ENCODE data around the gene DICER1.

DICER1 gene

DNA sequence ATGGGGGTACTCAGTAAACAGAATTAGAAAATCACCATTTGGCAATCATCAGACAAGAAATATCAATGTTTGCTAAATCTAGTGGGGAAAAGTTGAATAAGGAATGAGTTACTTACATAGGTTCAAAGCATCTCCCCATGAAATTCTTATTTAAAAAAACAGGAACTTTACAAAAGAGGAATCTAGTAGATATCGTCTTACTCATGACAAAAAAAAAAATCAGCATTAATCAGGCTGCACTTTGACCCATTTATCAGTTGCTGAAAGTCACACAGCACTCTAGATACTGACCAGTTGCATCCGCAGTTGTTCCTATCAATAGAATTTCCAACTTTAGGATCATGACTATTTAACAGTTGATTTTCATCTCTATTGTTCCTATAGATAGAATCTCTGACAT, 5.8 kb upstream of the DICER1 start:
- Histone ChIP-seq H3K4me1 (ENCODE audit: control insufficient read depth in 2 of 2, insufficient read depth in 1 of 2, low read depth in 1 of 2, low read length in 2 of 2) (peaks cover 1 to 3% of the 10 kb centered on the region in 2 donors), H3K4me2 (ENCODE audit: insufficient read depth, low read length, poor library complexity, severe bottlenecking) (no peak overlapping the region), H3K18ac (ENCODE audit: low read length) (no peak overlapping the region), H2BK5ac (ENCODE audit: low read length) (no peak overlapping the region), H3K14ac (ENCODE audit: low read length) (no peak overlapping the region), H4K91ac (ENCODE audit: low read depth, low read length, poor library complexity) (no peak overlapping the region), H3K9ac (ENCODE audit: low read depth, low read length, poor library complexity) (no peak overlapping the region), H3K23ac (ENCODE audit: low read depth, low read length, poor library complexity) (no peak overlapping the region), H3K4ac (ENCODE audit: low read length) (no peak overlapping the region), H3K36me3 (replicated peaks in 1 of 2; ENCODE audit: control insufficient read depth in 2 of 2, insufficient read depth in 2 of 2, low read length in 2 of 2) (peaks cover 4 to 7% of the 10 kb centered on the region in 2 donors), H3K9me3 (replicated peaks in 1 of 2; ENCODE audit: control insufficient read depth in 2 of 2, insufficient read depth in 1 of 2, low read depth in 1 of 2, low read length in 2 of 2) (peaks cover 0 to 14% of the 10 kb centered on the region in 2 donors), H3K4me3 (ENCODE audit: low read length in 2 of 2) (no peak overlapping the region), H2BK15ac (ENCODE audit: low read length) (no peak overlapping the region), H3K27ac (replicated peaks; ENCODE audit: low read length) (no peak overlapping the region), H2BK120ac (ENCODE audit: low read depth, low read length) (no peak overlapping the region), H2BK12ac (ENCODE audit: low read length) (no peak overlapping the region), H3K79me1 (ENCODE audit: low read depth, low read length) (no peaks in the 10 kb centered on the region), H3K27me3 (ENCODE audit: control insufficient read depth in 3 of 3, insufficient read depth in 3 of 3, low read depth in 1 of 3, low read length in 3 of 3) (no peaks in the 10 kb centered on the region), H2AK5ac (ENCODE audit: low read depth, low read length) (no peak overlapping the region), H4K8ac (ENCODE audit: low read depth, low read length) (no peak overlapping the region), H2AFZ (ENCODE audit: low read length) (no peak overlapping the region)
- no peak for DNase-seq (ENCODE audit: low spot score)
- WGBS, 2 donors (ENCODE audit: extremely low coverage in 2 of 2, insufficient read length in 2 of 2, insufficient replicate concordance in 1 of 2) = no CpG with 5 or more reads among the region's 2 CpGs

DNA sequence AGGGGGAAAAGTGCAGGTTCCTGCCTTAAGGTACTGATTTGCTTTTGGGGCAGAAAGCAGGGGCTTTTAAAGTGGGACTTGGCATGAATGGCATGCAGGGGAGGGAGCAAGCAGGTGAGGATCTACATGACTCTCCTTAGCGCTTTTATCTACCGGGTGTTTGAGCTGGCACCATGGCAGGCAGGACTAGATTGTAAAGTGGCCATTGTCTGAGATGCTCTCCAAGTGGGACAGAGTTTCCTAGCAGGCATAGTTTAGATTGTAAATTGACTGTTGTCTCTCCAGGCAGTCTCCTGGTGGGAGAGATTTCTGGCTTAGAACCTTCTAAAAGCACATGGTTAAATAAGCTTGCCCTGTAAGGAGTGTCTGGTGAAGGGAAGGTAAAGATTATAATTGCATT, 5.3 kb upstream of the DICER1 start:
- H3K4me2 ChIP-seq (ENCODE audit: insufficient read depth, low read length, poor library complexity, severe bottlenecking) = no peak overlapping the region
- H3K9me3 ChIP-seq (replicated peaks in 1 of 2; ENCODE audit: control insufficient read depth in 2 of 2, insufficient read depth in 1 of 2, low read depth in 1 of 2, low read length in 2 of 2) = peaks cover 0 to 14% of the 10 kb centered on the region in 2 donors
- H3K4ac ChIP-seq (ENCODE audit: low read length) = no peak overlapping the region
- H3K36me3 ChIP-seq (replicated peaks in 1 of 2; ENCODE audit: control insufficient read depth in 2 of 2, insufficient read depth in 2 of 2, low read length in 2 of 2) = peaks cover 4 to 7% of the 10 kb centered on the region in 2 donors
- no peak overlapping the region for H2AFZ ChIP-seq (ENCODE audit: low read length)
- H2BK12ac ChIP-seq (ENCODE audit: low read length) = no peak overlapping the region
- no peaks in the 10 kb centered on the region for H3K27me3 ChIP-seq (ENCODE audit: control insufficient read depth in 3 of 3, insufficient read depth in 3 of 3, low read depth in 1 of 3, low read length in 3 of 3)
- H2BK5ac ChIP-seq (ENCODE audit: low read length) = no peak overlapping the region
- H3K4me3 ChIP-seq (ENCODE audit: low read length in 2 of 2) = no peak overlapping the region
- H4K91ac ChIP-seq (ENCODE audit: low read depth, low read length, poor library complexity) = no peak overlapping the region
- DNase-seq (ENCODE audit: low spot score) = no peak
- H3K79me1 ChIP-seq (ENCODE audit: low read depth, low read length) = no peaks in the 10 kb centered on the region
- no peak overlapping the region for H3K27ac ChIP-seq (replicated peaks; ENCODE audit: low read length)
- no peak overlapping the region for H3K18ac ChIP-seq (ENCODE audit: low read length)
- no peak overlapping the region for H2AK5ac ChIP-seq (ENCODE audit: low read depth, low read length)
- H3K9ac ChIP-seq (ENCODE audit: low read depth, low read length, poor library complexity) = no peak overlapping the region
- H3K14ac ChIP-seq (ENCODE audit: low read length) = no peak overlapping the region
- H2BK120ac ChIP-seq (ENCODE audit: low read depth, low read length) = no peak overlapping the region
- H2BK15ac ChIP-seq (ENCODE audit: low read length) = no peak overlapping the region
- H4K8ac ChIP-seq (ENCODE audit: low read depth, low read length) = no peak overlapping the region
- no peak overlapping the region for H3K23ac ChIP-seq (ENCODE audit: low read depth, low read length, poor library complexity)
- peaks cover 3 to 4% of the 10 kb centered on the region in 2 donors for H3K4me1 ChIP-seq (ENCODE audit: control insufficient read depth in 2 of 2, insufficient read depth in 1 of 2, low read depth in 1 of 2, low read length in 2 of 2)
- no CpG with 5 or more reads among the region's 2 CpGs for WGBS, 2 donors (ENCODE audit: extremely low coverage in 2 of 2, insufficient read length in 2 of 2, insufficient replicate concordance in 1 of 2)

DNA sequence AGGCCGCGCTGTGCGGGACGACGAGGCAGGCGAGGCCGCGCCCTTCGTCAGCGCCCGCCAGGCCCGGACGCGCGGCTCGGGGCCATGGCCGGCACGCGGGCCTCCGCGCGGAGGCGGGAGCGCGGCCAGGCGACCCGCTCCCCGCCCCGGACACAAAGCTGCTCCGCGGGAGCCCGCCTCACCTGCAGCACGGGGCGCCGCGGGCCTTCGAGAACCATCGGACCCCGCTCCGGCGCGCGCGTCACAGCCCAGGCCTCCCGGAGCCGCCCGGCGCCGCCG, 342 bp downstream of the DICER1 start:
- no CpG with 5 or more reads among the region's 50 CpGs for WGBS, 2 donors (ENCODE audit: extremely low coverage in 2 of 2, insufficient read length in 2 of 2, insufficient replicate concordance in 1 of 2)
- H2BK12ac ChIP-seq (ENCODE audit: low read length) = peak overlapping the region; percentile 48
- H4K8ac ChIP-seq (ENCODE audit: low read depth, low read length) = no peak overlapping the region
- peak overlapping the region; percentile 95 for H3K23ac ChIP-seq (ENCODE audit: low read depth, low read length, poor library complexity)
- H3K9ac ChIP-seq (ENCODE audit: low read depth, low read length, poor library complexity) = peak overlapping the region; percentile 94
- peak overlapping the region; percentile 83 for H3K14ac ChIP-seq (ENCODE audit: low read length)
- no peaks in the 10 kb centered on the region for H3K27me3 ChIP-seq (ENCODE audit: control insufficient read depth in 3 of 3, insufficient read depth in 3 of 3, low read depth in 1 of 3, low read length in 3 of 3)
- H2BK120ac ChIP-seq (ENCODE audit: low read depth, low read length) = no peak overlapping the region
- peak overlapping the region; percentile 72 for H3K27ac ChIP-seq (replicated peaks; ENCODE audit: low read length)
- peak overlapping the region; percentile 98 for H3K18ac ChIP-seq (ENCODE audit: low read length)
- peak overlapping the region; percentile 92 for H2BK5ac ChIP-seq (ENCODE audit: low read length)
- peak overlapping the region; percentile 96 for H2AFZ ChIP-seq (ENCODE audit: low read length)
- peaks cover 2 to 13% of the 10 kb centered on the region in 2 donors for H3K36me3 ChIP-seq (replicated peaks in 1 of 2; ENCODE audit: control insufficient read depth in 2 of 2, insufficient read depth in 2 of 2, low read length in 2 of 2)
- peaks cover 3% of the 10 kb centered on the region for H3K79me1 ChIP-seq (ENCODE audit: low read depth, low read length)
- H3K4me1 ChIP-seq (ENCODE audit: control insufficient read depth in 2 of 2, insufficient read depth in 1 of 2, low read depth in 1 of 2, low read length in 2 of 2) = peaks cover 5 to 8% of the 10 kb centered on the region in 2 donors
- peaks cover 0 to 11% of the 10 kb centered on the region in 2 donors for H3K9me3 ChIP-seq (replicated peaks in 1 of 2; ENCODE audit: control insufficient read depth in 2 of 2, insufficient read depth in 1 of 2, low read depth in 1 of 2, low read length in 2 of 2)
- H3K4me3 ChIP-seq (ENCODE audit: low read length in 2 of 2) = peak overlapping the region; percentile 91 to 94
- no peak overlapping the region for H4K91ac ChIP-seq (ENCODE audit: low read depth, low read length, poor library complexity)
- peak overlapping the region; percentile 90 for H3K4me2 ChIP-seq (ENCODE audit: insufficient read depth, low read length, poor library complexity, severe bottlenecking)
- peak overlapping the region; percentile 32 for H3K4ac ChIP-seq (ENCODE audit: low read length)
- peak overlapping the region; percentile 76 for H2AK5ac ChIP-seq (ENCODE audit: low read depth, low read length)
- DNase-seq (ENCODE audit: low spot score) = no peak
- H2BK15ac ChIP-seq (ENCODE audit: low read length) = no peak overlapping the region

DNA sequence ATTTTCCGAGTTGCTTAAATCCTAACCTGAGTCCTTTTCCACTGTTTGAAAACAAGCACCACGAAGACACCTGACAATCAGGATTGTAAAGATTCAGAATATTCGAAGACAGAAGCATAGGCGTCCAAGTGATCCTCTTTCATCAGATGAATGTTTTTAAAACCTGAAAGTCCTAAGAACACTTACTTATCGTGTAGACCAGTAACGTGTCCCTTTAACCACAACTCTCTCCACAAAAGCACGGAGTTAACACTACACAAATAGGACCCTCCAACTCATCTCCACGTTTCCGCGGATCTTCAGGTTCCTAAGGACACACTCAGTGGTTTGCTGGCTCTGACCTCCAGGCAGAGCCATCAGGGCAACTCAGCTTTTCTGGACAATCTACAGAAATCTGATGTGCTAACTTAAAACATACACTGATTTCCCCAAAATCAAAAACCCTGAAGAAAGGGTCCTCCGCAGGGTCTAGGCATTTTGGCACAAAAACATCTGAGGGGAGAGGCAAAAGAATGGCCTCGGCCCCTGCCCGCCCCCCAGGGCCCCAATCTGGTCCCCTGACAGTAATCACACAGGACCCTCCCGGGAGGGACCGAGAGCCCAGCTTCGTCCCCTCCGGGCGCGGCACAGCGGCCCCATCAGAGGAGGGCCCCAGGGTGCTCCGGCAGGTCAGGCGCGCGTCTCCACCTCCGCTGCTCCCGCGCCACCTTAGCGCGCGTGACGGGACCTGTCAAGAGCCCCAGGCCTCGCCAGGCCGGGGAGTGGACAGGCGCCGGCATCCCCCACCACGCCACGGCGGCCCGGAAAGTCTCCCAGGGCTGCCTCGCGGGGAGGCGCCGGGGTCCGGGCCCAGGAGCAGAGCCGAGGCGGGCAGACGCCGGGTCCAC, 925 bp downstream of the DICER1 start:
- no CpG with 5 or more reads among the region's 48 CpGs for WGBS, 2 donors (ENCODE audit: extremely low coverage in 2 of 2, insufficient read length in 2 of 2, insufficient replicate concordance in 1 of 2)
- Histone ChIP-seq H2AK5ac (ENCODE audit: low read depth, low read length) (peak overlapping the region; percentile 76), H3K27ac (replicated peaks; ENCODE audit: low read length) (peak overlapping the region; percentile 72), H3K14ac (ENCODE audit: low read length) (peak overlapping the region; percentile 83), H3K4me2 (ENCODE audit: insufficient read depth, low read length, poor library complexity, severe bottlenecking) (peak overlapping the region; percentile 90), H2BK120ac (ENCODE audit: low read depth, low read length) (no peak overlapping the region), H2AFZ (ENCODE audit: low read length) (peak overlapping the region; percentile 96), H2BK12ac (ENCODE audit: low read length) (no peak overlapping the region), H3K9me3 (replicated peaks in 1 of 2; ENCODE audit: control insufficient read depth in 2 of 2, insufficient read depth in 1 of 2, low read depth in 1 of 2, low read length in 2 of 2) (peaks cover 0 to 11% of the 10 kb centered on the region in 2 donors), H3K23ac (ENCODE audit: low read depth, low read length, poor library complexity) (peak overlapping the region; percentile 95), H2BK15ac (ENCODE audit: low read length) (peak overlapping the region; percentile 38), H3K9ac (ENCODE audit: low read depth, low read length, poor library complexity) (peak overlapping the region; percentile 94), H3K4me3 (ENCODE audit: low read length in 2 of 2) (peak overlapping the region; percentile 91 to 94), H3K4ac (ENCODE audit: low read length) (peak overlapping the region; percentile 32), H4K91ac (ENCODE audit: low read depth, low read length, poor library complexity) (no peak overlapping the region), H2BK5ac (ENCODE audit: low read length) (peak overlapping the region; percentile 92), H3K18ac (ENCODE audit: low read length) (peak overlapping the region; percentile 98), H4K8ac (ENCODE audit: low read depth, low read length) (no peak overlapping the region), H3K4me1 (ENCODE audit: control insufficient read depth in 2 of 2, insufficient read depth in 1 of 2, low read depth in 1 of 2, low read length in 2 of 2) (peaks cover 5 to 8% of the 10 kb centered on the region in 2 donors), H3K27me3 (ENCODE audit: control insufficient read depth in 3 of 3, insufficient read depth in 3 of 3, low read depth in 1 of 3, low read length in 3 of 3) (no peaks in the 10 kb centered on the region), H3K36me3 (replicated peaks in 1 of 2; ENCODE audit: control insufficient read depth in 2 of 2, insufficient read depth in 2 of 2, low read length in 2 of 2) (peaks cover 2 to 13% of the 10 kb centered on the region in 2 donors), H3K79me1 (ENCODE audit: low read depth, low read length) (peaks cover 3% of the 10 kb centered on the region)
- no peak for DNase-seq (ENCODE audit: low spot score)

Measured in neuronal stem cell (in vitro differentiated cells).